Ascending aorta (tissue), 2 donors: Measurements from ENCODE around the gene PRSS2. TPM values are rescaled to one million over a fixed set of nuclear protein-coding genes. Genes with fewer than 3 reads are reported as not detected.

Experiments
- DNase-seq, 2 donors: peaks; one replicate each; pipeline ENCODE4 v3.0.0-alpha.2; 2019; ENCODE audit warnings: low spot score in 2 of 2
- H3K27ac ChIP-seq, 2 donors: fragments of 200-600 bp; sonication (generic); one replicate each; pipeline ENCODE4 v1.5.1; 2016 to 2017; ENCODE audit warnings: mild to moderate bottlenecking in 1 of 2
- H3K27me3 ChIP-seq: fragments of 200-600 bp; sonication (generic); one replicate; pipeline ENCODE4 v1.5.1; 2017
- H3K36me3 ChIP-seq, 2 donors: fragments of 200-600 bp; sonication (generic); one replicate each; pipeline ENCODE4 v1.5.1; 2016
- H3K4me1 ChIP-seq, 2 donors: fragments of 200-600 bp; sonication (generic); one replicate each; pipeline ENCODE4 v1.5.1; 2016 to 2017; ENCODE audit warnings: mild to moderate bottlenecking in 1 of 2
- H3K4me3 ChIP-seq, 2 donors: fragments of 200-600 bp; sonication (generic); one replicate each; pipeline ENCODE4 v1.5.1; 2016 to 2017; ENCODE audit warnings: mild to moderate bottlenecking in 1 of 2
- H3K9me3 ChIP-seq, 2 donors: fragments of 200-600 bp; sonication (generic); one replicate each; pipeline ENCODE4 v1.5.1; 2016
- intact Hi-C: fragments of 100-400 bp; cut with DNase I; formaldehyde crosslinking; loops from one replicate; pipeline ENCODE4 v1.15.1; 2023
- total RNA-seq: library from RNA; depleted of rRNA; stranded (reverse); fragments of >200 nt; gene quantifications from one replicate; pipeline ENCODE4 v1.1.0, GENCODE V29; 2016
- TF ChIP-seq, protein P1 (sequence below), 3 experiments: fragments of 200-600 bp in 2 of 3; fragments of 450-650 bp in 1 of 3; sonication (generic) in 2 of 3; IDR thresholded peaks; one replicate each; pipeline ENCODE4 v1.5.1; 2016 to 2019; ENCODE audit warnings: antibody characterized with exemption in 3 of 3, mild to moderate bottlenecking in 1 of 3, moderate library complexity in 1 of 3

Gene PRSS2
- total RNA-seq, 1 donor from 2014 or later, result not detected

GRCh38 chr7:142799437-142799835, 28.7 kb downstream of the PRSS2 start:
- Histone ChIP-seq H3K36me3 (no peaks in the 10 kb centered on the region), H3K27ac (no peak overlapping the region), H3K4me1 (peaks cover 5 to 10% of the 10 kb centered on the region in 2 donors), H3K9me3 (no peaks in the 10 kb centered on the region), H3K27me3 (peaks cover 5% of the 10 kb centered on the region), H3K4me3 (no peak overlapping the region)
- TF ChIP-seq, protein P1, sequence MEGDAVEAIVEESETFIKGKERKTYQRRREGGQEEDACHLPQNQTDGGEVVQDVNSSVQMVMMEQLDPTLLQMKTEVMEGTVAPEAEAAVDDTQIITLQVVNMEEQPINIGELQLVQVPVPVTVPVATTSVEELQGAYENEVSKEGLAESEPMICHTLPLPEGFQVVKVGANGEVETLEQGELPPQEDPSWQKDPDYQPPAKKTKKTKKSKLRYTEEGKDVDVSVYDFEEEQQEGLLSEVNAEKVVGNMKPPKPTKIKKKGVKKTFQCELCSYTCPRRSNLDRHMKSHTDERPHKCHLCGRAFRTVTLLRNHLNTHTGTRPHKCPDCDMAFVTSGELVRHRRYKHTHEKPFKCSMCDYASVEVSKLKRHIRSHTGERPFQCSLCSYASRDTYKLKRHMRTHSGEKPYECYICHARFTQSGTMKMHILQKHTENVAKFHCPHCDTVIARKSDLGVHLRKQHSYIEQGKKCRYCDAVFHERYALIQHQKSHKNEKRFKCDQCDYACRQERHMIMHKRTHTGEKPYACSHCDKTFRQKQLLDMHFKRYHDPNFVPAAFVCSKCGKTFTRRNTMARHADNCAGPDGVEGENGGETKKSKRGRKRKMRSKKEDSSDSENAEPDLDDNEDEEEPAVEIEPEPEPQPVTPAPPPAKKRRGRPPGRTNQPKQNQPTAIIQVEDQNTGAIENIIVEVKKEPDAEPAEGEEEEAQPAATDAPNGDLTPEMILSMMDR (IDR thresholded peaks at IDR 0.05), result no peak
- DNase-seq, result peak in 1 of 2 donors; percentile 31
- intact Hi-C loops, result no loop called here

DNA sequence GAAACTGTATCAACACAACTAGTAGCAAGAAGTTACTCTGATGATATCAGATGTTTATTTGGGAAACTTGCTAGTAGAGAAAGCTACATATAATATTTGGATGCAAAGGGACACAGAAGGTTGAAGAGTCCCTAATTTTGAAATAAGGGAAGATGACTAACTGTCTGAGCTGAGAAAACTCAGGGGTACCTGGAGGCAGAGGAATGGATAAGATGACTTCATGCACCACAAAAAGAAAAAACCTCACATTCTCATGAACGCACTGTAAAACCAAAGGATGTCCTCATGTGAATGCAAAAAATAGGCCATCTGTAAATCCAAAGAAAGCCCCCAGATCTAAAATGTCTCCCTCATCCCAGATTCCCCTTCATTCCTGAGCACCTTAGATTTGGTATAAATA, 29.3 kb downstream of the PRSS2 start:
- H3K27me3 ChIP-seq, result peaks cover 5% of the 10 kb centered on the region
- H3K9me3 ChIP-seq, result no peaks in the 10 kb centered on the region
- H3K4me3 ChIP-seq, result no peak overlapping the region
- H3K4me1 ChIP-seq, result peaks cover 5 to 10% of the 10 kb centered on the region in 2 donors
- H3K36me3 ChIP-seq, result no peaks in the 10 kb centered on the region
- no peak overlapping the region for H3K27ac ChIP-seq
- TF ChIP-seq, protein P1 (IDR thresholded peaks at IDR 0.05), result no peak
- intact Hi-C loops, result no loop called here
- DNase-seq, result no peak

DNA sequence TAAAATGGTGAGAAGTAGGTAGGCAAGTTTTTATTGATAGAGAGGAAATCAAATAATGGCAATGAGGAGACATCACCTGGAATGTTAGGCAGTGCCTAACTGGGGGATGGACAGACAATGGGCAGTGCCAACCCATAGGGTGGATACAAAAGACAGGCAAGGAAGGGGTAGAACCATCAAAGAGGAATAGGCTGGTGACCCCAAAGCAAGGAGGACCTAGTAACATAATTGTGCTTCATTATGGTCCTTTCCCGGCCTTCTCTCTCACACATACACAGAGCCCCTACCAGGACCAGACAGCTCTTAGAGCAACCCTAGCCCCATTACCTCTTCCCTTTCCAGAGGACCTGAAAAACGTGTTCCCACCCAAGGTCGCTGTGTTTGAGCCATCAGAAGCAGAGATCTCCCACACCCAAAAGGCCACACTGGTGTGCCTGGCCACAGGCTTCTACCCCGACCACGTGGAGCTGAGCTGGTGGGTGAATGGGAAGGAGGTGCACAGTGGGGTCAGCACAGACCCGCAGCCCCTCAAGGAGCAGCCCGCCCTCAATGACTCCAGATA, 30.0 kb downstream of the PRSS2 start:
- peak in 1 of 2 donors; percentile 12 for DNase-seq
- no peak overlapping the region for H3K4me3 ChIP-seq
- no peaks in the 10 kb centered on the region for H3K9me3 ChIP-seq
- H3K27ac ChIP-seq, result no peak overlapping the region
- no peaks in the 10 kb centered on the region for H3K36me3 ChIP-seq
- TF ChIP-seq, protein P1 (IDR thresholded peaks at IDR 0.05), result no peak
- H3K27me3 ChIP-seq, result peaks cover 5% of the 10 kb centered on the region
- intact Hi-C loops, result no loop called here
- peaks cover 5 to 10% of the 10 kb centered on the region in 2 donors for H3K4me1 ChIP-seq

DNA sequence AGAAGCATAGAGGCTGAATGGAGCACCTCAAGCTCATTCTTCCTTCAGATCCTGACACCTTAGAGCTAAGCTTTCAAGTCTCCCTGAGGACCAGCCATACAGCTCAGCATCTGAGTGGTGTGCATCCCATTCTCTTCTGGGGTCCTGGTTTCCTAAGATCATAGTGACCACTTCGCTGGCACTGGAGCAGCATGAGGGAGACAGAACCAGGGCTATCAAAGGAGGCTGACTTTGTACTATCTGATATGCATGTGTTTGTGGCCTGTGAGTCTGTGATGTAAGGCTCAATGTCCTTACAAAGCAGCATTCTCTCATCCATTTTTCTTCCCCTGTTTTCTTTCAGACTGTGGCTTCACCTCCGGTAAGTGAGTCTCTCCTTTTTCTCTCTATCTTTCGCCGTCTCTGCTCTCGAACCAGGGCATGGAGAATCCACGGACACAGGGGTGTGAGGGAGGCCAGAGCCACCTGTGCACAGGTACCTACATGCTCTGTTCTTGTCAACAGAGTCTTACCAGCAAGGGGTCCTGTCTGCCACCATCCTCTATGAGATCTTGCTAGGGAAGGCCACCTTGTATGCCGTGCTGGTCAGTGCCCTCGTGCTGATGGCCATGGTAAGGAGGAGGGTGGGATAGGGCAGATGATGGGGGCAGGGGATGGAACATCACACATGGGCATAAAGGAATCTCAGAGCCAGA, 31.0 kb downstream of the PRSS2 start:
- no peak overlapping the region for H3K4me3 ChIP-seq
- H3K9me3 ChIP-seq, result no peaks in the 10 kb centered on the region
- H3K4me1 ChIP-seq, result peaks cover 5 to 10% of the 10 kb centered on the region in 2 donors
- DNase-seq, result peak in 1 of 2 donors; percentile 24
- intact Hi-C loops, result no loop called here
- no peak overlapping the region for H3K27ac ChIP-seq
- peaks cover 3% of the 10 kb centered on the region for H3K27me3 ChIP-seq
- TF ChIP-seq, protein P1 (IDR thresholded peaks at IDR 0.05), result no peak
- H3K36me3 ChIP-seq, result no peaks in the 10 kb centered on the region

DNA sequence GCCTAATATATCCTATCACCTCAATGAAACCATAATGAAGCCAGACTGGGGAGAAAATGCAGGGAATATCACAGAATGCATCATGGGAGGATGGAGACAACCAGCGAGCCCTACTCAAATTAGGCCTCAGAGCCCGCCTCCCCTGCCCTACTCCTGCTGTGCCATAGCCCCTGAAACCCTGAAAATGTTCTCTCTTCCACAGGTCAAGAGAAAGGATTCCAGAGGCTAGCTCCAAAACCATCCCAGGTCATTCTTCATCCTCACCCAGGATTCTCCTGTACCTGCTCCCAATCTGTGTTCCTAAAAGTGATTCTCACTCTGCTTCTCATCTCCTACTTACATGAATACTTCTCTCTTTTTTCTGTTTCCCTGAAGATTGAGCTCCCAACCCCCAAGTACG, 31.5 kb downstream of the PRSS2 start:
- Histone ChIP-seq H3K27ac (no peak overlapping the region), H3K36me3 (no peaks in the 10 kb centered on the region), H3K4me3 (no peak overlapping the region), H3K9me3 (no peaks in the 10 kb centered on the region), H3K4me1 (peaks cover 2 to 6% of the 10 kb centered on the region in 2 donors), H3K27me3 (no peaks in the 10 kb centered on the region)
- intact Hi-C loops, result no loop called here
- peak in 1 of 2 donors; percentile 34 for DNase-seq
- TF ChIP-seq, protein P1 (IDR thresholded peaks at IDR 0.05), result no peak
